Neural progenitor cell (in vitro differentiated cells): ENCODE results near the gene SYMPK. TPM values are rescaled to one million over a fixed set of nuclear protein-coding genes. Genes with fewer than 3 reads are reported as not detected.
A peak's percentile ranks its signal among the peaks of the same experiment; 100 is the strongest.

Experiments
- DNase-seq: peaks from one replicate; pipeline ENCODE4 v3.0.0-alpha.2; 2016; ENCODE audit warnings: low spot score
- H2AFZ ChIP-seq: fragments of 200-600 bp; sonication (generic); replicated peaks from 2 replicates; pipeline ENCODE4 v1.6.1; 2016; ENCODE audit warnings: antibody characterized with exemption
- H3F3A ChIP-seq: fragments of 200-600 bp; sonication (generic); 2 replicates; pipeline ENCODE4 v1.6.1; 2016; ENCODE audit warnings: antibody characterized with exemption, low read depth
- H3K27ac ChIP-seq: fragments of 200-600 bp; sonication (generic); 2 replicates; pipeline ENCODE4 v1.5.1; 2016; ENCODE audit warnings: mild to moderate bottlenecking
- H3K27me3 ChIP-seq: fragments of 200-600 bp; sonication (generic); 2 replicates; pipeline ENCODE4 v1.6.1; 2016; ENCODE audit warnings: mild to moderate bottlenecking, moderate library complexity
- H3K36me3 ChIP-seq: fragments of 200-600 bp; sonication (generic); 2 replicates; pipeline ENCODE4 v1.5.1; 2016
- H3K4me1 ChIP-seq: fragments of 200-600 bp; sonication (generic); 2 replicates; pipeline ENCODE4 v1.6.1; 2016; ENCODE audit warnings: mixed run types
- H3K4me2 ChIP-seq: fragments of 200-600 bp; sonication (generic); 2 replicates; pipeline ENCODE4 v1.6.1; 2016
- H3K4me3 ChIP-seq: fragments of 200-600 bp; sonication (generic); 2 replicates; pipeline ENCODE4 v1.5.1; 2016
- H3K79me2 ChIP-seq: fragments of 200-600 bp; sonication (generic); 2 replicates; pipeline ENCODE4 v1.6.1; 2016; ENCODE audit warnings: low read depth
- H3K9ac ChIP-seq: fragments of 200-600 bp; sonication (generic); 2 replicates; pipeline ENCODE4 v1.6.1; 2016
- H3K9me3 ChIP-seq: fragments of 200-600 bp; sonication (generic); 2 replicates; pipeline ENCODE4 v1.5.1; 2016; ENCODE audit warnings: low read depth
- H4K20me1 ChIP-seq: fragments of 200-600 bp; sonication (generic); 2 replicates; pipeline ENCODE4 v1.6.1; 2016; ENCODE audit warnings: low read depth
- H3K27ac Mint-ChIP-seq: 3 replicates; pipeline ENCODE4 v1.8.0; 2021; ENCODE audit warnings: mixed read lengths
- H3K27me3 Mint-ChIP-seq: 2 replicates; pipeline ENCODE4 v1.8.0; 2022; ENCODE audit warnings: low read depth, mild to moderate bottlenecking, inconsistent platforms, moderate library complexity, mixed read lengths; ENCODE audit not compliant: insufficient read depth
- H3K36me3 Mint-ChIP-seq: 3 replicates; pipeline ENCODE4 v1.8.0; 2021; ENCODE audit warnings: mixed read lengths
- H3K4me1 Mint-ChIP-seq: 3 replicates; pipeline ENCODE4 v1.8.0; 2021; ENCODE audit warnings: mixed read lengths
- H3K4me3 Mint-ChIP-seq: 3 replicates; pipeline ENCODE4 v1.8.0; 2021; ENCODE audit warnings: mild to moderate bottlenecking, moderate library complexity, mixed read lengths
- H3K9me3 Mint-ChIP-seq: 3 replicates; pipeline ENCODE4 v1.8.0; 2020; ENCODE audit warnings: mixed read lengths
- CTCF ChIP-seq: fragments of 200-600 bp; sonication (generic); IDR thresholded peaks from 2 replicates; pipeline ENCODE4 v1.5.1; 2017; ENCODE audit warnings: antibody characterized with exemption, mild to moderate bottlenecking
- EZH2 ChIP-seq: fragments of 200-600 bp; sonication (generic); IDR thresholded peaks from 2 replicates; pipeline ENCODE4 v1.6.1; 2017; ENCODE audit warnings: antibody characterized with exemption, mild to moderate bottlenecking, moderate library complexity
- EZH2phosphoT487 ChIP-seq: fragments of 200-600 bp; sonication (generic); IDR thresholded peaks from 2 replicates; pipeline ENCODE4 v1.6.1; 2017; ENCODE audit warnings: antibody characterized with exemption
- total RNA-seq: library from RNA; depleted of rRNA; stranded (reverse); fragments of >200 nt; gene quantifications from 2 replicates; pipeline ENCODE4 v1.2.3, GENCODE V29; 2015; ENCODE audit warnings: low replicate concordance

Gene SYMPK
- total RNA-seq, 1 donor from 2014 or later: 38.3 TPM

DNA sequence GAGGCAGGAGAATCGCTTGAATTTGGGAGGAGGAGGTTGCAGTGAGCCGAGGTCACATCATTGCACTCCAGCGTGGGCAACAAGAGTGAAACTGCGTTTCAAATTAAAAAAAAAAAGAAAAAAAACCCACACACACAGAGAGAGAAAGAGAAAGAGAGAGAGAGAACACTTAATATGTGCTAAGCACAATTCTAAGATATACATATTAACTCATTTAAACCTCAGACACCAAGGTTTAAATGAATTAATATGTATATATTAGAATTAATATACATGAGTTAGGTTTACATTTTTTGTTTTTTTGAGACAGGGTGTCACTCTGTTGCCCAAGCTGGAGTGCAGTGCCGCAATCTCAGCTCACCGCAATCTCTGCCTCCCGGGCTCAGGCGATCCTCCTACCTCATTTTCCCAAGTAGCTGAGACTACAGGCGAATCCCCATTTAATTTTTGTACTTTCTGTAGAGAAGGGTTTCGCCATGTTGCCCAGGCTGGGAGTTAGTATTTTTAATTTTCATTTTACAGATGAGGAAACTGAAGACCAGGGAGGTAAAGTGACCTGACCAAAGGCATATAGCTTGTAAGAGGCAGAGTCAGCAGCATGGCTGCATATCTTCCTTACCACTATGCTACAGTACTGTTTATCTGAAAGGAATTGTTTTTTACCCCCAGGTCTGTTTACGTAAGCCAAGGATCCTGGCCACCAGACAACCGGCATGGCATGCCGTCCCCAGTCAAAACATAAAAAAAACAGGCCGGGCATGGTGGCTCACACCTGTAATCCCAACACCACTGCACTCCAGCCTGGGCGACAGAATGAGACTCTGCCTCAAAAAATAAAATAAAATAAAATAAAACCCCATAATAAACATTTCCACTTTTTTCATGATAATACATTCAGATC is 2.3 kb downstream of the SYMPK start:
- peaks cover 11% of the 10 kb centered on the region for H3K36me3 Mint-ChIP-seq
- H3K9me3 Mint-ChIP-seq: peaks cover 2% of the 10 kb centered on the region
- H3K27me3 Mint-ChIP-seq: peaks cover 23% of the 10 kb centered on the region
- no peak overlapping the region for H3K27ac ChIP-seq
- H3F3A ChIP-seq: peaks cover 26% of the 10 kb centered on the region
- no peak overlapping the region for H3K27ac Mint-ChIP-seq
- H3K4me3 Mint-ChIP-seq: peak overlapping the region; percentile 74
- peaks cover 8% of the 10 kb centered on the region for H3K27me3 ChIP-seq
- H2AFZ ChIP-seq: no peak overlapping the region
- H3K79me2 ChIP-seq: peaks cover 79% of the 10 kb centered on the region
- no peak overlapping the region for H3K4me2 ChIP-seq
- H3K4me1 Mint-ChIP-seq: peaks cover 13% of the 10 kb centered on the region
- peaks cover 4% of the 10 kb centered on the region for H3K4me1 ChIP-seq
- H4K20me1 ChIP-seq: peaks cover 16% of the 10 kb centered on the region
- H3K9ac ChIP-seq: no peak overlapping the region
- DNase-seq: no peak
- no peak for TF ChIP-seq CTCF
- no peak for TF ChIP-seq EZH2
- TF ChIP-seq EZH2phosphoT487: no peak
- H3K4me3 ChIP-seq: no peak overlapping the region
- H3K36me3 ChIP-seq: no peaks in the 10 kb centered on the region
- H3K9me3 ChIP-seq: no peaks in the 10 kb centered on the region

DNA sequence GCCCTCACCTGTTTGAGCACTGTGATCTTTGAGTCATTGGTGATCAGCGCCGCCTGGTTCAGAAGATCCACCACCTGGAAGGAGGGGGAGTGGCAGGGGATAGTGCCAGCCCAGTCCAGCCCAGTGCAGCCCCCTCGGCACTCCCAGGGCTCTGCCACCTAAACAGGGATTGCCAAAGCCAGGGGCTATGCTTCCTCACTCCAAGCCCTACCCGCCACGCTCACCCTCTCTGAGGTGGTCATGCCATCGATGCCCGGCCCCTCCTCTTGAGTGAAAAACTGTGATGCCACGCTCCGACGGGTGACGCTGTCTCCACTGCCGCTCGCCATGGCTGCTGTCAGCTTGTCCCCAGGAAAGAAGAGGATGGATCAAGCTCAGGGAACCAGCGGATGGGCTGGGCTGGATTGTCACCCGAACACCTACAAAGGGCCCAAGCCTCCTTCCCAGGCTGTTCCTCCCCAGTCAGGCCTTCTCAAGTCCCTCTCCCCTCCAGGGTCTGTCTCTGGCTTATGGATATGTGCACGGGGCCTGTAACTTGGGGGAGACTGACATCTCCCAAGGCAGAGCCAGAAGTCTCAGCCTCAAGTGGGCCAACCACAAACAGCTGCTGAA is 8.7 kb downstream of the SYMPK start:
- H3K9me3 Mint-ChIP-seq: no peaks in the 10 kb centered on the region
- TF ChIP-seq EZH2phosphoT487: no peak
- TF ChIP-seq EZH2: no peak
- TF ChIP-seq CTCF: no peak
- H2AFZ ChIP-seq: no peak overlapping the region
- no peak overlapping the region for H3K4me2 ChIP-seq
- H3F3A ChIP-seq: peaks cover 2% of the 10 kb centered on the region
- H4K20me1 ChIP-seq: peaks cover 28% of the 10 kb centered on the region
- H3K4me1 ChIP-seq: no peaks in the 10 kb centered on the region
- peaks cover 28% of the 10 kb centered on the region for H3K36me3 Mint-ChIP-seq
- H3K27me3 Mint-ChIP-seq: no peaks in the 10 kb centered on the region
- no peak overlapping the region for H3K4me3 Mint-ChIP-seq
- DNase-seq: no peak
- H3K27me3 ChIP-seq: no peaks in the 10 kb centered on the region
- no peaks in the 10 kb centered on the region for H3K4me1 Mint-ChIP-seq
- H3K4me3 ChIP-seq: no peak overlapping the region
- H3K9me3 ChIP-seq: no peaks in the 10 kb centered on the region
- no peak overlapping the region for H3K9ac ChIP-seq
- no peak overlapping the region for H3K27ac Mint-ChIP-seq
- peaks cover 42% of the 10 kb centered on the region for H3K79me2 ChIP-seq
- no peaks in the 10 kb centered on the region for H3K36me3 ChIP-seq
- no peak overlapping the region for H3K27ac ChIP-seq

DNA sequence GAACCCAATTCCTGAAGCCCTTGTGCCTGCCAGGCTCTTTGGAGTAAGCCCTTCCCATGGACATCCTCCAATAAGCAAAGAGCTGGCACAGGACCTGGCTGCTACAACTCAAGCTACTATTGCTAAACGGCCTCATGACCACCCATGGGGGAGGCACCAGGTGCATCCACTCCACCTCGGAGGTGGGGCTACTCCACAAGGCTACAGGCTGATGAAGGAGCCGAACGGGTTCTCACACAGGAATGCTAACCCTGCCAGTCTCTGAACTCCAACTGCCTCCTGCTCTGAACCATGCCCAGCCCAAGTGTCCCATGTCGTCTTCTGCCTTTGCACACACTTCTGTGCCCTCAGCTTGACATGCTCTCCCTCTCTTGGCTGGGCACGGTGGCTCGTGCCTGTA is 10.0 kb downstream of the SYMPK start:
- H3F3A ChIP-seq: peaks cover 5% of the 10 kb centered on the region
- peaks cover 30% of the 10 kb centered on the region for H3K79me2 ChIP-seq
- no peak overlapping the region for H2AFZ ChIP-seq
- H3K4me1 ChIP-seq: no peaks in the 10 kb centered on the region
- H3K27ac ChIP-seq: no peak overlapping the region
- Mint-ChIP-seq H3K4me1 (no peaks in the 10 kb centered on the region), H3K27ac (no peak overlapping the region), H3K4me3 (no peak overlapping the region), H3K9me3 (no peaks in the 10 kb centered on the region), H3K27me3 (no peaks in the 10 kb centered on the region), H3K36me3 (peaks cover 21% of the 10 kb centered on the region)
- TF ChIP-seq CTCF (no peak), EZH2 (no peak), EZH2phosphoT487 (no peak)
- no peak overlapping the region for H3K4me2 ChIP-seq
- H3K9ac ChIP-seq: no peak overlapping the region
- no peaks in the 10 kb centered on the region for H3K36me3 ChIP-seq
- no peaks in the 10 kb centered on the region for H3K27me3 ChIP-seq
- H4K20me1 ChIP-seq: peaks cover 26% of the 10 kb centered on the region
- no peaks in the 10 kb centered on the region for H3K9me3 ChIP-seq
- no peak for DNase-seq
- H3K4me3 ChIP-seq: no peak overlapping the region
